Trophoblast cell (in vitro differentiated cells and primary cell): ENCODE data around the gene RPA1.

Source experiments
- DNase-seq, 2 donors: peaks; one replicate each; pipeline ENCODE4 v3.0.0-alpha.2; 2016
- H2AFZ ChIP-seq: 2 replicates; pipeline ENCODE4 v1.6.1; 2013; ENCODE audit warnings: low read length, moderate library complexity, mild to moderate bottlenecking; ENCODE audit not compliant: insufficient read depth, poor library complexity
- H2AK5ac ChIP-seq: 2 replicates; pipeline ENCODE4 v1.6.1; 2013; ENCODE audit warnings: mild to moderate bottlenecking, low read length
- H2BK120ac ChIP-seq: 2 replicates; pipeline ENCODE4 v1.6.1; 2013; ENCODE audit warnings: low read length, mild to moderate bottlenecking, moderate library complexity; ENCODE audit not compliant: insufficient read depth, poor library complexity
- H2BK12ac ChIP-seq: 2 replicates; pipeline ENCODE4 v1.6.1; 2013; ENCODE audit warnings: mild to moderate bottlenecking, low read length, moderate library complexity
- H2BK5ac ChIP-seq: 2 replicates; pipeline ENCODE4 v1.6.1; 2013; ENCODE audit warnings: low read length, low read depth, moderate library complexity, mild to moderate bottlenecking; ENCODE audit not compliant: poor library complexity
- H3K14ac ChIP-seq: 2 replicates; pipeline ENCODE4 v1.6.1; 2013; ENCODE audit warnings: mild to moderate bottlenecking, low read length
- H3K18ac ChIP-seq: 2 replicates; pipeline ENCODE4 v1.6.1; 2013; ENCODE audit warnings: mild to moderate bottlenecking, low read length
- H3K23ac ChIP-seq: 2 replicates; pipeline ENCODE4 v1.6.1; 2013; ENCODE audit warnings: low read length
- H3K27ac ChIP-seq: 2 replicates; pipeline ENCODE4 v1.5.1; 2013; ENCODE audit warnings: low read depth, mild to moderate bottlenecking, inconsistent platforms, low read length, moderate library complexity
- H3K27me3 ChIP-seq: 2 replicates; pipeline ENCODE4 v1.6.1; 2013; ENCODE audit warnings: inconsistent platforms, mild to moderate bottlenecking, low read length, moderate library complexity; ENCODE audit not compliant: insufficient read depth
- H3K36me3 ChIP-seq, 2 experiments: 1 replicate in 1 of 2; 2 replicates in 1 of 2; pipeline ENCODE4 v1.6.1; 2013; ENCODE audit warnings: low read length in 2 of 2, mild to moderate bottlenecking in 2 of 2, moderate library complexity in 1 of 2; ENCODE audit not compliant: insufficient read depth in 2 of 2, control insufficient read depth in 1 of 2
- H3K4ac ChIP-seq: 2 replicates; pipeline ENCODE4 v1.6.1; 2013; ENCODE audit warnings: low read depth, mild to moderate bottlenecking, low read length, moderate library complexity
- H3K4me1 ChIP-seq, 2 experiments: 1 replicate in 1 of 2; 2 replicates in 1 of 2; pipeline ENCODE4 v1.6.1; 2013; ENCODE audit warnings: low read length in 2 of 2, mild to moderate bottlenecking in 2 of 2, moderate library complexity in 1 of 2; ENCODE audit not compliant: insufficient read depth in 2 of 2, control insufficient read depth in 1 of 2
- H3K4me2 ChIP-seq: 2 replicates; pipeline ENCODE4 v1.6.1; 2013; ENCODE audit warnings: inconsistent platforms, mild to moderate bottlenecking, low read length, moderate library complexity
- H3K4me3 ChIP-seq: 2 replicates; pipeline ENCODE4 v1.5.1; 2013; ENCODE audit warnings: mild to moderate bottlenecking, low read depth, low read length, inconsistent platforms
- H3K79me1 ChIP-seq: one replicate; pipeline ENCODE4 v1.6.1; 2013; ENCODE audit warnings: low read length
- H3K79me2 ChIP-seq: 2 replicates; pipeline ENCODE4 v1.6.1; 2013; ENCODE audit warnings: low read length, mild to moderate bottlenecking; ENCODE audit not compliant: control insufficient read depth, insufficient read depth, poor library complexity
- H3K9ac ChIP-seq: 2 replicates; pipeline ENCODE4 v1.6.1; 2013; ENCODE audit warnings: mild to moderate bottlenecking, low read length
- H3K9me3 ChIP-seq: 2 replicates; pipeline ENCODE4 v1.6.1; 2013; ENCODE audit warnings: low read depth, mild to moderate bottlenecking, control low read depth, inconsistent platforms, low read length; ENCODE audit not compliant: insufficient read depth
- H4K12ac ChIP-seq: 2 replicates; pipeline ENCODE4 v1.6.1; 2013; ENCODE audit warnings: low read depth, mild to moderate bottlenecking, low read length, moderate library complexity
- H4K8ac ChIP-seq: 2 replicates; pipeline ENCODE4 v1.6.1; 2013; ENCODE audit warnings: low read depth, mild to moderate bottlenecking, low read length, moderate library complexity
- H4K91ac ChIP-seq: one replicate; pipeline ENCODE4 v1.6.1; 2013; ENCODE audit warnings: low read depth, mild to moderate bottlenecking, low read length, moderate library complexity
- WGBS: extraction: QIAGEN DNeasy Blood & Tissue Kit; methylation state at CpG from one replicate; pipeline ENCODE4 v1.1.7; 2013; ENCODE audit warnings: missing lambda C conversion rate; ENCODE audit not compliant: insufficient read length, insufficient coverage; ENCODE audit errors: extremely low coverage; 5-methylcytosine and 5-hydroxymethylcytosine counted together

RPA1 gene

GRCh38 chr17:1810450-1811103, 19.2 kb upstream of the RPA1 start:
- Histone ChIP-seq H3K23ac (no peak overlapping the region), H3K4me1 (no peaks in the 10 kb centered on the region)
- WGBS: no CpG with 5 or more reads among the region's 20 CpGs

GRCh38 chr17:1813088-1813487, 16.7 kb upstream of the RPA1 start:
- no CpG with 5 or more reads among the region's 5 CpGs for WGBS

More at GRCh38 chr17:1810450-1811103, 19.2 kb upstream of the RPA1 start:
- Histone ChIP-seq H2AK5ac (no peak overlapping the region), H2BK120ac (no peak overlapping the region), H3K4me3 (no peak overlapping the region), H3K4me2 (no peak overlapping the region), H3K27me3 (no peaks in the 10 kb centered on the region), H3K14ac (no peak overlapping the region), H3K9ac (no peak overlapping the region), H3K79me2 (no peaks in the 10 kb centered on the region), H4K8ac (no peak overlapping the region), H3K9me3 (no peaks in the 10 kb centered on the region), H2AFZ (no peak overlapping the region), H2BK5ac (no peak overlapping the region), H4K91ac (no peak overlapping the region), H3K79me1 (no peaks in the 10 kb centered on the region), H3K18ac (no peak overlapping the region), H3K27ac (no peak overlapping the region), H3K36me3 (peaks cover 21 to 29% of the 10 kb centered on the region in 2 experiments), H4K12ac (no peak overlapping the region), H2BK12ac (no peak overlapping the region), H3K4ac (no peak overlapping the region)
- DNase-seq: no peak

GRCh38 chr17:1820528-1821252, 9.1 kb upstream of the RPA1 start:
- Histone ChIP-seq H3K27ac (no peak overlapping the region), H4K8ac (no peak overlapping the region), H4K12ac (no peak overlapping the region), H3K27me3 (no peaks in the 10 kb centered on the region), H3K79me2 (peaks cover 2% of the 10 kb centered on the region), H3K4me2 (no peak overlapping the region), H3K36me3 (peaks cover 10 to 20% of the 10 kb centered on the region in 2 experiments), H2AK5ac (no peak overlapping the region), H3K4me3 (no peak overlapping the region), H3K9ac (no peak overlapping the region), H2BK5ac (no peak overlapping the region), H4K91ac (no peak overlapping the region), H3K79me1 (no peaks in the 10 kb centered on the region), H3K23ac (no peak overlapping the region), H2AFZ (no peak overlapping the region), H2BK120ac (no peak overlapping the region), H3K18ac (no peak overlapping the region), H3K9me3 (no peaks in the 10 kb centered on the region), H3K4me1 (no peaks in the 10 kb centered on the region), H3K4ac (no peak overlapping the region), H2BK12ac (no peak overlapping the region), H3K14ac (no peak overlapping the region)
- DNase-seq: no peak
- WGBS: no CpG with 5 or more reads among the region's 7 CpGs

More at GRCh38 chr17:1813088-1813487, 16.7 kb upstream of the RPA1 start:
- Histone ChIP-seq H3K79me2 (no peaks in the 10 kb centered on the region), H3K14ac (no peak overlapping the region), H3K4ac (no peak overlapping the region), H3K23ac (no peak overlapping the region), H4K8ac (no peak overlapping the region), H3K4me2 (no peak overlapping the region), H4K12ac (no peak overlapping the region), H2BK12ac (no peak overlapping the region), H3K9me3 (no peaks in the 10 kb centered on the region), H3K27ac (no peak overlapping the region), H2BK5ac (no peak overlapping the region), H3K4me3 (no peak overlapping the region), H2AK5ac (no peak overlapping the region), H3K27me3 (no peaks in the 10 kb centered on the region), H4K91ac (no peak overlapping the region), H3K36me3 (peaks cover 18 to 31% of the 10 kb centered on the region in 2 experiments), H3K18ac (no peak overlapping the region), H3K9ac (no peak overlapping the region), H3K4me1 (no peaks in the 10 kb centered on the region), H2BK120ac (no peak overlapping the region), H2AFZ (no peak overlapping the region), H3K79me1 (no peaks in the 10 kb centered on the region)
- DNase-seq: peak in 1 of 2 donors; percentile 28

- no peak overlapping the region for H3K14ac ChIP-seq
- H2BK5ac ChIP-seq: no peak overlapping the region
- H3K23ac ChIP-seq: no peak overlapping the region
- H3K4me2 ChIP-seq: peak overlapping the region; percentile 89
- peak overlapping the region; percentile 4 for H3K18ac ChIP-seq
- peaks cover 4 to 6% of the 10 kb centered on the region in 2 experiments for H3K4me1 ChIP-seq
- DNase-seq: peak in 1 of 2 donors; percentile 47
- peak overlapping the region; percentile 68 for H2AFZ ChIP-seq
- peaks cover 6 to 14% of the 10 kb centered on the region in 2 experiments for H3K36me3 ChIP-seq
- H3K9ac ChIP-seq: peak overlapping the region; percentile 99
- no peaks in the 10 kb centered on the region for H3K27me3 ChIP-seq
- peak overlapping the region; percentile 92 for H4K8ac ChIP-seq
- H3K4me3 ChIP-seq: peak overlapping the region; percentile 89
- H2BK12ac ChIP-seq: no peak overlapping the region
- H2AK5ac ChIP-seq: no peak overlapping the region
- no peak overlapping the region for H3K27ac ChIP-seq
- WGBS: no CpG with 5 or more reads among the region's 13 CpGs
- no peaks in the 10 kb centered on the region for H3K9me3 ChIP-seq
- peak overlapping the region; percentile 89 for H4K12ac ChIP-seq
- peaks cover 4% of the 10 kb centered on the region for H3K79me1 ChIP-seq
- no peak overlapping the region for H2BK120ac ChIP-seq
- peak overlapping the region; percentile 64 for H4K91ac ChIP-seq
- H3K79me2 ChIP-seq: peaks cover 8% of the 10 kb centered on the region
- peak overlapping the region; percentile 35 for H3K4ac ChIP-seq
Measured at GRCh38 chr17:1829216-1829591, 601 bp upstream of the RPA1 start.
